GM18499 (cell line): ENCODE results near the gene MNAT1.
"Not testable (repeated sequence)": the region's sequence is repeated elsewhere in the genome, so short reads cannot be mapped to it uniquely, and the experiment has no call there.

Source experiments
- ATAC-seq: cut with Tn5 transposase; IDR thresholded peaks from one replicate; pipeline ENCODE4 v1.9.1; 2021; ENCODE audit warnings: moderate number of reproducible peaks; ENCODE audit not compliant: insufficient read depth, unreplicated experiment

Gene MNAT1

GRCh38 chr14:60800409-60800808 is 65.8 kb downstream of the MNAT1 start:
- no peak for ATAC-seq

DNA sequence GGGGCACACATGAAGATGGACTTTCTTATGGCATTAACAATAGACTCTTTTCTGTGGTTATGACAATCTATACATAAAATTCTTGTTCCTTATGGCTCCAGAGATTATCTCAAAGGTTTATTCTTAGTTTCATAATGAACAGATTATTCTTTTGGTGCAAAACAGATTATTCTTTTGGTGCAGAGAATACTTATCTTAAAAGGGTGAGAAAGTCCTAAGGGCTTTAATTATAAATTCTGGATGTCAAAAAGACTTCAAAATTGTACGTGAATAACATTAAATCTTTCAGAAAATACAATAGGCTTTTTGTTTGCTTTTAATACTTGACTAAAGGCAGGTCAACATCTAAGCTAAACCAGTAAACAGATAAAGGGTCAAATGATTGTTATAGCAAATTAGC is 69.3 kb downstream of the MNAT1 start:
- no peak for ATAC-seq

DNA sequence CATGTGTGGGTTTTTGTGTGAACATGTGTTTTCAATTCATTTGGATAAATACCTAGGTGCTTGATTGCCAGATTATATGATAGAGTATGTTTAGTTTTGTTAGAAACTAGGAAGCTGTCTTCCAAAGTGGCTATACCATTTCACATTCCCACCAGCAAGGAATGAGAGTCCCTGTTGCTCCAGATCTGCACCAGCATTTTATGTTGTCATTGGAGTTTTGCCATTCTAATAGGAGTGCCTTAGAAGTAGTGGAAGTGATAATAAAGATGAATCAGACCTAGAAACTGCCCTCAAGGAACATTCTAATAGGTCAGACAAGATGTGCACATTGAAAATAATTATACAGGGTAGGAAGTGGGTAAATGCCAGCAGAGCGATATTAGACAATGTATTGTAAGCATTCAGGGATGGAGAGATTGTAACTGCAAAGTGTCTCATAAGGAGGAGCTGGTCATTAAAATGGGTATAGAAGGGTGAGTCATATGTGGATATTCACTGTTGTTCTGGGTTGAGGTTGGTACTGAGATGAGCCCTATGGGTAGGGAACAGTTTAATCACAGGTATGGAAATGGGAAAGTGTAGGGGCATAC is 71.4 kb downstream of the MNAT1 start:
- no peak for ATAC-seq

DNA sequence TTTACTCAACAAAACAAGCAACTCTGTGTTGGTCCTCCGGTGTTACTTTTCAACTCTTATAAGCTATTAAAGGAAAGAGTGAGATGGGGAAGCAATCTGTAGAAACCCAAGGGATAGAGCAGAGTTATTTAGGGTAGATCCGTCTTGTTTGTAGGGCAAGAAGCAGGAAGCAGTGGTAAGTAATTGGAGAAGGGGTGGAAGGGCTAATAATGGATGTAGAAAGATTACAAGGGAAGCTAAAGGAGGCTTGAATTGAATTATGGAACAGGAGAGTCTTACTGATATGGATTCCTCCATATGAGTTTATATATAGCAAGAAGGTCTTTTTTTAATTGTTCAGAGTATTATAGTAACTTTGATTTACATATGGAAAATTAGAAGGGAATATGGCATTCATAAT is 72.7 kb downstream of the MNAT1 start:
- no peak for ATAC-seq

- ATAC-seq: no peak
These were observed 73.4 kb downstream of the MNAT1 start for GRCh38 chr14:60807971-60808370.

GRCh38 chr14:60812987-60813386 is 78.4 kb downstream of the MNAT1 start:
- ATAC-seq: no peak

DNA sequence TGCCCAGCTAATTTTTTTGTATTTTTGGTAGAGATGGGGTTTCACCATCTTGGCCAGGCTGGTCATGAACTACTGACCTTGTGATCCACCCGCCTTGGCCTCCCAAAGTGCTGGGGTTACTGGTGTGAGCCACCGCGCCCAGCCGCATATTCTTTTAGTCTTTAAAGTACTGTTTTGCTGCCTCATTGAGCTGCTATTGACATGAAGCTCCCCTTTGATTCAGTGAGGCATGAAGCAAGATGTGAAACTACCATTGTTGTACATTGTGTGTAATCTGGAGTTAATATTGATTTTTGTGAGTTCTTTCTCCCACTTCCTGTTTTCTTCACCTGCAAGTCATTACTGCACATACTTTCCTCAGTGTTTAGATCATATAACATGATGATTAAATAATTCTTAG is 80.8 kb downstream of the MNAT1 start:
- peak; percentile 93 for ATAC-seq

DNA sequence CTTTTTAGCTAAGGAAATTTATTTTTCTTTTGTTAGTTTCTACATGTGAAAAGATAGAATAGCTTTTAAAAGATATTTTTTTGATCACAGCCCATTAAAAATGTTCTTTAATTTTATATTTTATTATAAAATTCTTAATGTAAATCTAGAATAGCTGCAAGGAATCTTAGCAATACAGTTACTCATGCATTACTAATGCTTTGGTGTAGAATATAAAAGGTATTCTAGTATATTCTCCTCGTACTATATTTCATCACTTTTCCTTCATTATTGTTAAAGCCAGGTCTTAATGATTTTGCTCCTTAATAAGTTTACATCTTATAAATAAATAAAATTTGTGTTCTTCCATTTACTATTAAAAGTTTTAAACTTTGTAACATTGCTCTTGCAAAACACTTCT is 82.6 kb downstream of the MNAT1 start:
- ATAC-seq: no peak

DNA sequence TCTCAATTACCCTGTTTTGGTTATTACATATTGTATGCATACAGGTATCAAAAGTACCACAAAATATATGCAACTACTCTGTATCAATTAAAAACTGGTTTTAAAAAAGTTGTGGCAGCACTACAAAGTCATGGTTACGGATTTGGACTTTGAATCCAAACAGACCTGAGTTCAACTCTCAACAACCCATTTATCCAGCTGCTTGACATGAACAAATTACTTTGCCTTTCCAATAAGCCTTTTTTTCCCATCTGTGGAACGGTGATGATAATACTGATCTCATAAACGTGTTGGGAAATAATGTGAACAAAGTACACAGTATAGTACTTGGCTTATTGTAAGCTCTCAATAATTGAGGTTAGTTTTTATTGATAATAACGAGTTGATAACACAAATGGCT is 85.0 kb downstream of the MNAT1 start:
- no peak for ATAC-seq

DNA sequence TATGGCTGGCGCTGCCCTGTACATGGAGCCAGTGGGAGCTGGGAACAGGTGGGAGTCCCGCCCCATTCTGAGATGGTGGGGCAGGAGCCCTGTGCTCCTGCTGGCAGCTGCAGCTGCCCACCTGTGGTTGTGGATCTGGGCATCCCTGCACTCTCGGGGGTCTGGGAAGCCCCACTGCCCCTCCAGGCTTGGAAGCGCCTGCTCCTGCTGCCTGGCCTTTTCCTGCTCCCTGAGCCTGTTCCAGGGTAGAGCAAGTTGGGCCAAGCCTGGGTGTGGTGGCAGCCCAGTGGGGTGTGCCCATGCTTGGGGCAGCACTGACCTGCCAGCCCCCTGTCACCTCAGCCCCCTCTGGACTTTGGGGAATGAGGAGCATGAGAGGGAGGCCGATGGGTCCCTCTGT is 104.0 kb downstream of the MNAT1 start:
- no peak for ATAC-seq

- ATAC-seq: no peak
These were observed 104.5 kb downstream of the MNAT1 start for GRCh38 chr14:60839057-60839456.

GRCh38 chr14:60839657-60840056 is 105.1 kb downstream of the MNAT1 start:
- no peak for ATAC-seq

GRCh38 chr14:60840313-60840712 is 105.8 kb downstream of the MNAT1 start:
- ATAC-seq: no peak

- ATAC-seq: peak; percentile 96
These were observed 111.0 kb downstream of the MNAT1 start for GRCh38 chr14:60845523-60845922.

DNA sequence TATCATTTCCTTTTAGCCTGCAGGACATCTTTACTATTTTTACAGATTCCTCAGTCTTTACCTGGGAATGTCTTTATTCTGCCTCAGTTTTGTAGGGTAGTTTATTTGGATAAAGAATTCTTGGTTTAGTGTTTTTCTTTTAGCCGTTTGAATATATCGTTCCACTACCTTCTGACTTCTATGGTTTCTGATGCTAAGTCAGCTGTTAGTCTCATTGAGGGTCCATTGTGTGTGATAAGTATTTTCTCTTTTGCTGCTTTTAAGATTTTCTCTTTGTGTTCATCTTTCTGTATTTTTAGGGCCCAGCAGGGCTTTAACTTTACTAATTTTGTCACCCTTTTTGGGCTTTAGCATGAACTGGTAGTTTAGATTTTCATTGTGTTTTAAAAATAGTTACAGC is 113.5 kb downstream of the MNAT1 start:
- no peak for ATAC-seq

DNA sequence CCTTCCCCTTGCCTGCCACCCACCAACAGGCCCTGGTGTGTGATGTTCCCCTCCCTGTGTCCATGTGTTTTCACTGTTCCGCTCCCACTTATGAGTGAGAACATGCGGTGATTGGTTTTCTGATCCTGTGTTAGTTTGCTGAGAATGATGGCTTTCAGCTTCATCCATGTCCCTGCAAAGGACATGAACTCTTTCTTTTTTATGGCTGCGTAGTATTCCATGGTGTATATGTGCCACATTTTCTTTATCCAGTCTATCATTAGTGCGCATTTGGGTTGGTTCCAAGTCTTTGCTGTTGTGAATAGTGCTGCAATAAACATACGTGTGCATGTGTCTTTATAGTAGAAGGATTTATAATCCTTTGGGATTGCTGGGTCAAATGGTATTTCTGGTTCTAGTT is 117.1 kb downstream of the MNAT1 start:
- not testable (repeated sequence) for ATAC-seq

DNA sequence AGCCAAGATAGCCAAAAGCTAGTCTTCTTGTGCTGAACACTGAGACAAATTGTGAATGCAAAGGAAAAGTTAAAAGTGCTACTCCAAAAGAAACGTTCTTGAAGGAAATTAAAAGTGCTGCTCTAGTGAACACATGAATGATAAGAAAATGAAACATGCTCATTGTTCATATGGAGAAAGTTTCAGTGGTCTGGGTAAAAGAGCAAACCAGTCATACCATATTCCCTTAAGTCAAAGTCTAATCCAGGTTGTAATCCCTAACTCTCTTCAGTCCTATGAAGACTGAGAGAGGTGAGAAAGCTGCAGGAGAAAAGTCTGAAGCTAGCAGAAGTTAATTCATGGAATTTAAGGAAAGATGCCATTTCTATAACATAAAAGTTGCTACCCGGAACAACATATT is 121.5 kb downstream of the MNAT1 start:
- no peak for ATAC-seq

- ATAC-seq: no peak
These were observed 125.0 kb downstream of the MNAT1 start for GRCh38 chr14:60859525-60859924.

DNA sequence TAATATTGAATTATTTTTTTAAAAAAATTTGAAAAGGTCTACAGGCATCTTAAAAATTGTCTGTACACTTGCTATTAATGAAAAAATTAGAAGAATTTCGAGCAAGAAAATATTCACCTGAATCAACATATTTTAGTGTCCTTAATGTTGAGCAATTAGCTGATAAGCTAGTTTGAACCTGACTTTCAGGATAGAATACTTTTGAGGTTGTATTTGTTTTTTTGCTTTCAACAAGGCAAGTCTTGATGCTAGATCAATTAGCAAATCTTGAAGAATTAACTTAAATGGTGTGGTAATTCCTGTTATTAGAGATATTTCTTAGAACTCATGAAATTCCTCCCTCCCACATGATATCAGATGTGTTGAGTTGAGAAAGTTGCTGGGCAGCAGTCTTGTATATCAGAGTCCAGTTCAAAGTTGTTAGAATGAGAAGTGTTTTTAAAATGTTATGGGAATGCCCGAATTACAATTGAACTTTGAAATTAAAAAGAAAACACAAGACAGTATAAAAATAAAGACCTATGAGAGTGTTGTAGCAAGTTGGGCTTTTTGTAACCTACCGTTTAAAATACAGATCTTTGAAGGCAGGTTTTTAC is 127.1 kb downstream of the MNAT1 start:
- ATAC-seq: no peak

DNA sequence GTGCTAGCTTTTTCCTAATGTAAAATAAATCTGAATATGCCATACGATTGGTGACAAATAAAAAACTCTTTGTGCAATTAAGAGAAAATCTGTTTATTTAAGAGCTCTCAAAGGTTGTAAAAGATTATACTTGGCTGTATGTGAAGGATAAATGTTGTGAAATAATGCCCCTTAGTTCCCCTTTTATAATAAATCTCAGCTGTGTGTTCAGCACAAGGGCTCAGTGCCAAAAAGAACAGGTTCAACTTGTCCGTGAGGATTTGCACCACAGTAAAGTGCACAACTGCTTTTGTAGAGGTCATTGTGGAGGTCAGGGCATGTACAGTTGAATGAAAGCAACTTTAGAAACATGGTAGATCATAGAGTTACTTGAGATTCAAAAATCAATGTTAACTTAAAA is 127.7 kb downstream of the MNAT1 start:
- no peak for ATAC-seq

DNA sequence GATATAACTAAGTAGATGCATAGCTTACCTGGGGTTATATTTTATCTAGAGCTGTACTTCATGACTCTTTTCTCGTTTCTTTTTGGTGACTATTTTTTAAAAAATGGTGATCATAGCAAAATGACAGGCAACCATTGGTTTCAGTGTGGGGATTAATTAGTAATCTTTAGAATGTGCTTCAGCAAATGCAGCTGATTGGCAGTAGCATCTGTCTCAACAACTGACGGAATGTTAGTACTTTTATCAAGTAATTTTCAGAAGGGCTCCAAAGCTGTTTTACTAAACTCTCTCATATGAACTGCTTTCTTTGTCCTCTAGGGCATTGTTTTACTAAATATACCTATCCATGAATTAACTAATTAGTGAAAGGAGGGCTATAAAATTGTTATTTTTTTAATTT is 128.7 kb downstream of the MNAT1 start:
- no peak for ATAC-seq

DNA sequence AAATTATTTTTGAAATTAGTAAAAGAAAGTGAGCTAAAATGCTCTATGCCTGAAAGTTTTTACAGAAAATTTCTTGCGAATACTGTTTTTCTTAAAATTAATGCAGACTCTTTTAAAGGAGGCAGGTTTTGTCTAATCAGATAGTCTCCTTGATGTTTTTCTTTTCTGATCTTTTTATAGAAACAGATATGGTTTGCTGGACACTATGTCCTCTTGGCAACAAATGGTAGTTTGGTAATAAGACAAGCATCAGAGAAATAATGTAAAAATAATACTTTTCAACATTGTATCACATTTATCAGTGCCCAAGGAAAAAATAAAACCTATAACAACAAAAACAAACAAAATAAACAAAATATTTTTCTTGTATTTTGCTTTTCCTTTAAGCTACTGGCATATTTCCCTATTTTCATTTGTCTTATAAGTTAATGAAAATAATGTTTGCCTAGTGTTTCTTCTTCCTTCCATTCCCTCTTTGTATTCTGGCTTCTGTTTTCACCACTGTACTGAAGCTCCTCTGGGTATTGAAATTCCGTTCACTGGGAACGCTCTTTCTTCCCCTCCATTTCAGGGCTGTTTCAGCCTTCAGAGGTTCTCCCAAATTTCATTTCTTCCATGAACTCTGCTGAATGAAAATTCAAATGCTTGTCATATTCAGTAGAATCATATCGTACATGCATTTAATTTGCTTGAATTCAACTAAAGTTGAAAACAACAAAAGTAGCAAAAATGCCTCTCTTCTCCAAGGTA is 131.0 kb downstream of the MNAT1 start:
- ATAC-seq: no peak
